Smooth muscle cell (in vitro differentiated cells): ENCODE measurements around the gene TP53TG5. TPM values are rescaled to one million over a fixed set of nuclear protein-coding genes. Genes with fewer than 3 reads are reported as not detected.
A peak's percentile ranks its signal among the peaks of the same experiment; 100 is the strongest.

Experiments
- DNase-seq: peaks from one replicate; lab custom pipeline; 2025; ENCODE audit not compliant: unreplicated experiment; lab: John Stamatoyannopoulos, UW
- H2AFZ ChIP-seq: fragments of 200-600 bp; sonication (generic); 2 replicates; pipeline ENCODE4 v1.6.0; 2016; ENCODE audit warnings: antibody characterized with exemption, low read depth, mild to moderate bottlenecking
- H3F3A ChIP-seq: fragments of 200-600 bp; sonication (generic); 2 replicates; pipeline ENCODE4 v1.6.0; 2017; ENCODE audit warnings: antibody characterized with exemption, low read depth
- H3K27ac ChIP-seq: fragments of 200-600 bp; sonication (generic); 2 replicates; pipeline ENCODE4 v1.5.1; 2016; ENCODE audit warnings: low read depth, mild to moderate bottlenecking
- H3K27me3 ChIP-seq: fragments of 200-600 bp; sonication (generic); 2 replicates; pipeline ENCODE4 v1.6.1; 2016; ENCODE audit warnings: low read depth, mild to moderate bottlenecking
- H3K36me3 ChIP-seq: fragments of 200-600 bp; sonication (generic); 2 replicates; pipeline ENCODE4 v1.5.1; 2016; ENCODE audit warnings: low read depth
- H3K4me1 ChIP-seq: fragments of 200-600 bp; sonication (generic); 2 replicates; pipeline ENCODE4 v1.5.1; 2016; ENCODE audit warnings: low read depth
- H3K4me2 ChIP-seq: fragments of 200-600 bp; sonication (generic); 2 replicates; pipeline ENCODE4 v1.6.0; 2016; ENCODE audit warnings: mild to moderate bottlenecking
- H3K4me3 ChIP-seq: fragments of 200-600 bp; sonication (generic); 2 replicates; pipeline ENCODE4 v1.5.1; 2016; ENCODE audit warnings: mild to moderate bottlenecking
- H3K79me2 ChIP-seq: fragments of 200-600 bp; sonication (generic); 2 replicates; pipeline ENCODE4 v1.6.0; 2016; ENCODE audit warnings: low read depth, mild to moderate bottlenecking
- H3K9ac ChIP-seq: fragments of 200-600 bp; sonication (generic); 2 replicates; pipeline ENCODE4 v1.6.0; 2016; ENCODE audit warnings: low read depth
- H3K9me3 ChIP-seq: fragments of 200-600 bp; sonication (generic); replicated peaks from 2 replicates; pipeline ENCODE4 v1.5.1; 2016; ENCODE audit warnings: low read depth
- H4K20me1 ChIP-seq: fragments of 200-600 bp; sonication (generic); 2 replicates; pipeline ENCODE4 v1.6.0; 2016; ENCODE audit warnings: low read depth
- CTCF ChIP-seq: fragments of 200-600 bp; sonication (generic); IDR thresholded peaks from 2 replicates; pipeline ENCODE4 v1.5.1; 2017; ENCODE audit warnings: borderline replicate concordance, mild to moderate bottlenecking, antibody characterized with exemption; ENCODE audit not compliant: insufficient read depth, poor library complexity, severe bottlenecking
- WGBS: methylation state at CpG from one replicate; pipeline ENCODE4 v1.1.7; 2016; ENCODE audit warnings: low lambda C conversion rate; 5-methylcytosine and 5-hydroxymethylcytosine counted together
- polyA plus RNA-seq: library from polyadenylated mRNA; unstranded; fragments of >200 nt; fragmentation: Nextera tagmentation; extraction: Ambion mirVana; gene quantifications from 2 replicates; pipeline ENCODE4 v1.2.1, GENCODE V29; 2016
- total RNA-seq: library from RNA; depleted of rRNA; stranded (reverse); fragments of >200 nt; gene quantifications from 2 replicates; pipeline ENCODE4 v1.2.3, GENCODE V29; 2014

TP53TG5 gene
- total and polyA plus RNA-seq, 2 experiments from 2014 or later, result 0.06 TPM; not detected in 1

GRCh38 chr20:45346851-45347250 lies 31.3 kb downstream of the TP53TG5 start:
- peak overlapping the region; percentile 97 for H3K4me2 ChIP-seq
- whole genome bisulfite sequencing, result 19% methylated on average over 5 of the region's 5 CpGs
- peaks cover 48% of the 10 kb centered on the region for H3K4me1 ChIP-seq
- H4K20me1 ChIP-seq, result peaks cover 20% of the 10 kb centered on the region
- no peak for TF ChIP-seq CTCF
- H3K36me3 ChIP-seq, result no peaks in the 10 kb centered on the region
- H2AFZ ChIP-seq, result no peak overlapping the region
- no peaks in the 10 kb centered on the region for H3K9me3 ChIP-seq
- H3K27ac ChIP-seq, result peak overlapping the region; percentile 96
- peak overlapping the region; percentile 88 for H3K9ac ChIP-seq
- H3K27me3 ChIP-seq, result no peaks in the 10 kb centered on the region
- DNase-seq, result no peak
- peak overlapping the region; percentile 80 for H3K4me3 ChIP-seq
- H3F3A ChIP-seq, result peaks cover 37% of the 10 kb centered on the region
- H3K79me2 ChIP-seq, result peaks cover 45% of the 10 kb centered on the region

GRCh38 chr20:45346291-45346718 lies 31.8 kb downstream of the TP53TG5 start:
- H3K27me3 ChIP-seq, result no peaks in the 10 kb centered on the region
- no peak for TF ChIP-seq CTCF
- H2AFZ ChIP-seq, result no peak overlapping the region
- peak overlapping the region; percentile 96 for H3K27ac ChIP-seq
- H3K9me3 ChIP-seq, result no peaks in the 10 kb centered on the region
- WGBS, result 46% methylated on average over 3 of the region's 3 CpGs
- H3K4me3 ChIP-seq, result peak overlapping the region; percentile 80
- H4K20me1 ChIP-seq, result peaks cover 26% of the 10 kb centered on the region
- peaks cover 42% of the 10 kb centered on the region for H3F3A ChIP-seq
- peaks cover 51% of the 10 kb centered on the region for H3K79me2 ChIP-seq
- peak overlapping the region; percentile 88 for H3K9ac ChIP-seq
- DNase-seq, result no peak
- no peaks in the 10 kb centered on the region for H3K36me3 ChIP-seq
- peak overlapping the region; percentile 97 for H3K4me2 ChIP-seq
- H3K4me1 ChIP-seq, result peaks cover 54% of the 10 kb centered on the region

- Histone ChIP-seq H3K4me1 (peaks cover 64% of the 10 kb centered on the region), H3K79me2 (peaks cover 59% of the 10 kb centered on the region), H3K9ac (peak overlapping the region; percentile 78), H3K4me2 (peak overlapping the region; percentile 97), H3K9me3 (no peaks in the 10 kb centered on the region), H3K27me3 (no peaks in the 10 kb centered on the region), H2AFZ (no peak overlapping the region), H3F3A (peaks cover 47% of the 10 kb centered on the region), H4K20me1 (peaks cover 33% of the 10 kb centered on the region), H3K27ac (peak overlapping the region; percentile 96), H3K36me3 (no peaks in the 10 kb centered on the region), H3K4me3 (peak overlapping the region; percentile 80)
- no peak for TF ChIP-seq CTCF
- WGBS, result 55% methylated on average over 9 of the region's 9 CpGs
- DNase-seq, result no peak
Observed at GRCh38 chr20:45345104-45345936, 32.8 kb downstream of the TP53TG5 start.
